Uterus (tissue), 2 donors: ENCODE data around the gene CPSF4L.

Source experiments
- CTCF ChIP-seq, 4 experiments: fragments of 200-600 bp in 2 of 4; fragments of 450-650 bp in 2 of 4; sonication (generic) in 2 of 4; IDR thresholded peaks; one replicate each; pipeline ENCODE4 v1.5.1; 2016 to 2019; ENCODE audit warnings: antibody characterized with exemption in 4 of 4, mild to moderate bottlenecking in 2 of 4, moderate library complexity in 1 of 4
- POLR2A ChIP-seq, 2 donors: fragments of 450-650 bp; IDR thresholded peaks; one replicate each; pipeline ENCODE4 v1.6.1; 2016; ENCODE audit warnings: antibody characterized with exemption in 2 of 2, mild to moderate bottlenecking in 1 of 2, moderate library complexity in 1 of 2

- TF ChIP-seq CTCF (IDR thresholded peaks at IDR 0.05) (no peak), POLR2A (IDR thresholded peaks at IDR 0.05) (no peak)
These were observed 36.5 kb upstream of the CPSF4L start for GRCh38 chr17:73297934-73298861.
